ENCODE results near the gene SLC26A1.

- no peak for TF ChIP-seq CTCF (conservative IDR thresholded peaks at IDR 0.05; ENCODE audit: low read length)
- TF ChIP-seq EZH2phosphoT487 (IDR thresholded peaks at IDR 0.05; ENCODE audit: borderline replicate concordance, low read depth, low read length) = no peak
Observed at GRCh38 chr4:1041936-1042330, 48.7 kb upstream of the SLC26A1 start.

All from OCI-LY7 (cell line).